ENCODE measurements around the gene CEP162.
"Not testable (repeated sequence)": the region's sequence is repeated elsewhere in the genome, so short reads cannot be mapped to it uniquely, and the experiment has no call there.

Gene CEP162

GRCh38 chr6:84107495-84107894 lies 119.9 kb downstream of the CEP162 start:
- Histone ChIP-seq H3F3A (ENCODE audit: insufficient read depth) (no peaks in the 10 kb centered on the region), H3K4me3 (ENCODE audit: insufficient read depth, low read length, poor library complexity, severe bottlenecking) (no peak overlapping the region), H3K79me2 (ENCODE audit: insufficient read depth, low read length) (no peaks in the 10 kb centered on the region), H3K36me3 (ENCODE audit: low read length) (no peaks in the 10 kb centered on the region), H3K9me3 (ENCODE audit: insufficient read depth, low read length) (no peaks in the 10 kb centered on the region), H3K27me3 (ENCODE audit: low read length) (no peaks in the 10 kb centered on the region), H3K4me2 (ENCODE audit: low read depth, low read length, poor library complexity, severe bottlenecking) (no peak overlapping the region), H3K27ac (ENCODE audit: low read depth, low read length) (no peak overlapping the region), H3K9me2 (replicated peaks; ENCODE audit: insufficient read depth, low read length) (no peaks in the 10 kb centered on the region), H4K20me1 (ENCODE audit: low read depth, low read length) (no peaks in the 10 kb centered on the region), H2AFZ (ENCODE audit: low read depth, low read length, severe bottlenecking) (no peak overlapping the region), H3K9ac (ENCODE audit: low read length) (no peak overlapping the region)
- TF ChIP-seq EZH2phosphoT487 (conservative IDR thresholded peaks at IDR 0.05; ENCODE audit: low read length) (no peak), CTCF (IDR thresholded peaks at IDR 0.05; ENCODE audit: insufficient read depth, low read length, poor library complexity, severe bottlenecking) (no peak)

GRCh38 chr6:84105215-84105924 lies 122.1 kb downstream of the CEP162 start:
- H3K4me2 ChIP-seq (ENCODE audit: low read depth, low read length, poor library complexity, severe bottlenecking); H3K27me3 ChIP-seq (ENCODE audit: low read length); H3K79me2 ChIP-seq (ENCODE audit: insufficient read depth, low read length); H3K4me3 ChIP-seq (ENCODE audit: insufficient read depth, low read length, poor library complexity, severe bottlenecking); H4K20me1 ChIP-seq (ENCODE audit: low read depth, low read length); H3K36me3 ChIP-seq (ENCODE audit: low read length); H2AFZ ChIP-seq (ENCODE audit: low read depth, low read length, severe bottlenecking); H3F3A ChIP-seq (ENCODE audit: insufficient read depth); H3K27ac ChIP-seq (ENCODE audit: low read depth, low read length); H3K9me2 ChIP-seq (replicated peaks; ENCODE audit: insufficient read depth, low read length); H3K9ac ChIP-seq (ENCODE audit: low read length); H3K9me3 ChIP-seq (ENCODE audit: insufficient read depth, low read length): not testable (repeated sequence)

- H4K20me1 ChIP-seq (ENCODE audit: low read depth, low read length) = no peaks in the 10 kb centered on the region
- no peak overlapping the region for H3K9ac ChIP-seq (ENCODE audit: low read length)
- H2AFZ ChIP-seq (ENCODE audit: low read depth, low read length, severe bottlenecking) = no peak overlapping the region
- no peaks in the 10 kb centered on the region for H3K79me2 ChIP-seq (ENCODE audit: insufficient read depth, low read length)
- H3K27me3 ChIP-seq (ENCODE audit: low read length) = no peaks in the 10 kb centered on the region
- no peaks in the 10 kb centered on the region for H3K9me3 ChIP-seq (ENCODE audit: insufficient read depth, low read length)
- H3K27ac ChIP-seq (ENCODE audit: low read depth, low read length) = no peak overlapping the region
- TF ChIP-seq CTCF (IDR thresholded peaks at IDR 0.05; ENCODE audit: insufficient read depth, low read length, poor library complexity, severe bottlenecking) = no peak
- TF ChIP-seq EZH2phosphoT487 (conservative IDR thresholded peaks at IDR 0.05; ENCODE audit: low read length) = no peak
- no peak overlapping the region for H3K4me3 ChIP-seq (ENCODE audit: insufficient read depth, low read length, poor library complexity, severe bottlenecking)
- no peaks in the 10 kb centered on the region for H3K9me2 ChIP-seq (replicated peaks; ENCODE audit: insufficient read depth, low read length)
- H3F3A ChIP-seq (ENCODE audit: insufficient read depth) = no peaks in the 10 kb centered on the region
- H3K36me3 ChIP-seq (ENCODE audit: low read length) = no peaks in the 10 kb centered on the region
- H3K4me2 ChIP-seq (ENCODE audit: low read depth, low read length, poor library complexity, severe bottlenecking) = no peak overlapping the region
Observed at GRCh38 chr6:84103029-84103428, 124.4 kb downstream of the CEP162 start.

- Histone ChIP-seq H3K9ac (ENCODE audit: low read length) (no peak overlapping the region), H3K79me2 (ENCODE audit: insufficient read depth, low read length) (no peaks in the 10 kb centered on the region), H4K20me1 (ENCODE audit: low read depth, low read length) (no peaks in the 10 kb centered on the region), H3K9me3 (ENCODE audit: insufficient read depth, low read length) (no peaks in the 10 kb centered on the region), H3K9me2 (replicated peaks; ENCODE audit: insufficient read depth, low read length) (no peaks in the 10 kb centered on the region), H3K27ac (ENCODE audit: low read depth, low read length) (no peak overlapping the region), H3K4me3 (ENCODE audit: insufficient read depth, low read length, poor library complexity, severe bottlenecking) (no peak overlapping the region), H3F3A (ENCODE audit: insufficient read depth) (no peaks in the 10 kb centered on the region), H3K4me2 (ENCODE audit: low read depth, low read length, poor library complexity, severe bottlenecking) (no peak overlapping the region), H2AFZ (ENCODE audit: low read depth, low read length, severe bottlenecking) (no peak overlapping the region), H3K27me3 (ENCODE audit: low read length) (no peaks in the 10 kb centered on the region), H3K36me3 (ENCODE audit: low read length) (no peaks in the 10 kb centered on the region)
- TF ChIP-seq CTCF (IDR thresholded peaks at IDR 0.05; ENCODE audit: insufficient read depth, low read length, poor library complexity, severe bottlenecking) (no peak), EZH2phosphoT487 (conservative IDR thresholded peaks at IDR 0.05; ENCODE audit: low read length) (no peak)
Observed at GRCh38 chr6:84095156-84095555, 132.3 kb downstream of the CEP162 start.
